ENCODE measurements around the gene CDC42EP1. TPM values are rescaled to one million over a fixed set of nuclear protein-coding genes. Genes with fewer than 3 reads are reported as not detected.

CDC42EP1 gene
- total and polyA plus RNA-seq, 12 donors = 10.6 to 48.3 (median 16.2) TPM

DNA sequence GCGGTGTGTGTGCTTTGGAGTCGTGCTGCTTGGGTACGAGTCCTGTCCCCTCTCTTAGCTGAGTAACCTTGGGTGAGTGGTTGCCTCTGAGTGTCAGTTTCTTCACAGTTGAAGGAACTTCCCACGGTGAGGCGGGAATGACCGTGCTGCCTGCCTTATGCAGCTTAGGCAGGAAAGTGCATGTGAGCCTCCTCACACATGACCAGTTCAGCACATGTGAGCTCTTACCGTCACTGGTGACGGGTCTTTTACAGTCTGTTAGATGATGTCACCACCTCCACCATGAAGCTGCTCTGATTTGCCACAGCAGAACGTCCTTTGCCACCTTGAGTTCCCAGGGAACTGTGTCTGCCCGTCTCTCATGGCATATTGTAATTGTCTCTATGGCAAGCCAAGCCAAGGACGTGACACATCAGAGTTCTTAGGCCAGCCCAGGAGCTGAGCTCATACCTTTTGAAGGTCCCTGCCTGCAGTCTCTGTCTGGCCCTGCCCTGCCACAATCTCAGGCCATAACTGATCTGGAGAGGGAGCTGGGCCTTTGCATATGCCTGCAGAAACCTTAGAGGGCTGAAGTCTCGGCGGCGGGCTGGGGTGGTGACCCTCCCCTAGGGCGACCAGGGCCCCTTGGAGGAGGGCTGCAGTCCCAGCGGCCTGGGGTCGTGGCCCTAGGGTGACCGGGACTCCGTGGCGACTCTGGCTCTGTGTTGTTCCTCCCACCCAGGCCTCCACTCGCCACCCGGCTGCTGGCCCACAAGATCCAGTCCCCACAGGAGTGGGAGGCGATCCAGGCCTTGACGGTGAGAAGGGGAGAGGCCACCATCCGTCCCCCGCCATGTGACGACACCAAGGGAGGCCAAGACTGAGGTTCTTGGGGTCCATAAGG is 56.2 kb downstream of the CDC42EP1 start:
- WGBS, 2 donors = 91 to 94% methylated on average over 27 of the region's 27 CpGs
- intact Hi-C loops (cut with DNase I) = no loop called here
- Histone ChIP-seq H3K9me3 (no peaks in the 10 kb centered on the region), H3K4me3 (no peak overlapping the region), H3K36me3 (peaks cover 0 to 78% (median 34%) of the 10 kb centered on the region in 9 donors), H3K27me3 (no peaks in the 10 kb centered on the region), H3K27ac (no peak overlapping the region), H3K4me1 (peaks cover 0 to 12% (median 2%) of the 10 kb centered on the region in 9 donors)
- ATAC-seq = no peak
- DNase-seq = no peak
- no peak for TF ChIP-seq CTCF (IDR thresholded peaks at IDR 0.05)

- no peak for ATAC-seq
- intact Hi-C loops (cut with DNase I) = no loop called here
- Histone ChIP-seq H3K27ac (no peak overlapping the region), H3K36me3 (peaks cover 0 to 88% (median 42%) of the 10 kb centered on the region in 9 donors), H3K27me3 (no peaks in the 10 kb centered on the region), H3K4me1 (peaks cover 0 to 10% (median 0%) of the 10 kb centered on the region in 9 donors), H3K9me3 (no peaks in the 10 kb centered on the region), H3K4me3 (no peak overlapping the region)
- WGBS, 2 donors = 97 to 98% methylated on average over 1 of the region's 1 CpG
- no peak for TF ChIP-seq CTCF (IDR thresholded peaks at IDR 0.05)
- no peak for DNase-seq
Measured at GRCh38 chr22:37617431-37617830, 57.2 kb downstream of the CDC42EP1 start.

- ATAC-seq (no peak), DNase-seq (no peak)
- Histone ChIP-seq H3K9me3 (no peaks in the 10 kb centered on the region), H3K36me3 (peaks cover 0 to 95% (median 42%) of the 10 kb centered on the region in 9 donors), H3K4me1 (peaks cover 0 to 8% (median under 1%) of the 10 kb centered on the region in 9 donors), H3K27ac (no peak overlapping the region), H3K27me3 (no peaks in the 10 kb centered on the region), H3K4me3 (no peak overlapping the region)
- no peak for TF ChIP-seq CTCF (IDR thresholded peaks at IDR 0.05)
- intact Hi-C loops (cut with DNase I) = no loop called here
- WGBS, 2 donors = 89 to 91% methylated on average over 14 of the region's 14 CpGs
Measured at GRCh38 chr22:37618072-37618656, 57.9 kb downstream of the CDC42EP1 start.

- H3K36me3 ChIP-seq = peaks cover 0 to 99% (median 42%) of the 10 kb centered on the region in 9 donors
- no peak for DNase-seq
- TF ChIP-seq CTCF (IDR thresholded peaks at IDR 0.05) = no peak
- no peak overlapping the region for H3K4me3 ChIP-seq
- intact Hi-C loops (cut with DNase I) = no loop called here
- no peaks in the 10 kb centered on the region for H3K27me3 ChIP-seq
- H3K9me3 ChIP-seq = no peaks in the 10 kb centered on the region
- peaks cover 0 to 5% (median 1%) of the 10 kb centered on the region in 9 donors for H3K4me1 ChIP-seq
- ATAC-seq = no peak
- H3K27ac ChIP-seq = no peak overlapping the region
- WGBS, 2 donors = 89 to 92% methylated on average over 6 of the region's 6 CpGs
Measured at GRCh38 chr22:37618674-37619073, 58.4 kb downstream of the CDC42EP1 start.

Other genes starting within 250 kb of the CDC42EP1 start
- under 1 TPM in 6 of 10 donors, not detected in 4; 0.04 to 0.21 (median 0.05) TPM for gene ELFN2, start 133.0 kb upstream of the CDC42EP1 start, total RNA-seq
- gene ELFN2, start 133.0 kb upstream of the CDC42EP1 start, polyA plus RNA-seq = under 1 TPM; under 0.01 to 0.01 TPM
- 10 to 100 TPM in 4 of 10 donors, 1 to 10 TPM in 6; 5.1 to 19.4 (median 8.5) TPM for gene MFNG, start 74.1 kb upstream of the CDC42EP1 start, total RNA-seq
- gene MFNG, start 74.1 kb upstream of the CDC42EP1 start, polyA plus RNA-seq = 10 to 100 TPM in 1 of 2 donors, 1 to 10 TPM in 1; 8.9 to 15.8 TPM
- 10 to 100 TPM in 3 of 10 donors, 1 to 10 TPM in 7; 7.4 to 12.9 (median 8.5) TPM for gene CARD10, start 41.1 kb upstream of the CDC42EP1 start, total RNA-seq
- 10 to 100 TPM; 14.0 to 14.8 TPM for gene CARD10, start 41.1 kb upstream of the CDC42EP1 start, polyA plus RNA-seq
- 1 to 10 TPM in 1 of 10 donors, under 1 TPM in 2, not detected in 7; 0.53 to 6.5 (median 0.61) TPM for gene LGALS2, start 19.6 kb downstream of the CDC42EP1 start, total RNA-seq
- gene LGALS2, start 19.6 kb downstream of the CDC42EP1 start, polyA plus RNA-seq = not detected
- gene GGA1, start 48.4 kb downstream of the CDC42EP1 start, total RNA-seq = 10 to 100 TPM; 22.9 to 32.6 (median 25.4) TPM
- gene GGA1, start 48.4 kb downstream of the CDC42EP1 start, polyA plus RNA-seq = 10 to 100 TPM; 31.0 to 39.7 TPM
- gene SH3BP1, start 79.2 kb downstream of the CDC42EP1 start, total RNA-seq = 1 to 10 TPM in 8 of 10 donors, under 1 TPM in 2; 0.50 to 9.3 (median 2.7) TPM
- gene SH3BP1, start 79.2 kb downstream of the CDC42EP1 start, polyA plus RNA-seq = 1 to 10 TPM; 1.4 to 1.5 TPM
- 10 to 100 TPM; 16.6 to 29.9 (median 21.2) TPM for gene PDXP, start 98.2 kb downstream of the CDC42EP1 start, total RNA-seq
- gene PDXP, start 98.2 kb downstream of the CDC42EP1 start, polyA plus RNA-seq = 10 to 100 TPM in 1 of 2 donors, 1 to 10 TPM in 1; 5.3 to 26.9 TPM
- 1,000 to 10,000 TPM in 2 of 10 donors, 100 to 1,000 TPM in 8; 651 to 1,550 (median 786) TPM for gene LGALS1, start 115.2 kb downstream of the CDC42EP1 start, total RNA-seq
- 1,000 to 10,000 TPM; 1,777 to 4,200 TPM for gene LGALS1, start 115.2 kb downstream of the CDC42EP1 start, polyA plus RNA-seq
- 10 to 100 TPM; 10.8 to 16.8 (median 12.7) TPM for gene NOL12, start 125.9 kb downstream of the CDC42EP1 start, total RNA-seq
- 10 to 100 TPM; 19.6 to 35.3 TPM for gene NOL12, start 125.9 kb downstream of the CDC42EP1 start, polyA plus RNA-seq
- gene TRIOBP, start 136.6 kb downstream of the CDC42EP1 start, total RNA-seq = 100 to 1,000 TPM in 1 of 10 donors, 10 to 100 TPM in 9; 63.2 to 115 (median 82.4) TPM
- gene TRIOBP, start 136.6 kb downstream of the CDC42EP1 start, polyA plus RNA-seq = 10 to 100 TPM; 34.7 to 94.1 TPM
- gene GCAT, start 247.5 kb downstream of the CDC42EP1 start, total RNA-seq = 10 to 100 TPM; 26.7 to 47.8 (median 41.5) TPM
- gene GCAT, start 247.5 kb downstream of the CDC42EP1 start, polyA plus RNA-seq = 10 to 100 TPM; 29.4 to 63.0 TPM

Measured in heart right ventricle (tissue), 16 donors.